HUES6 (cell line): ENCODE data around the gene DHRS13.
A peak's percentile ranks its signal among the peaks of the same experiment; 100 is the strongest.

Experiments used
- H3K27ac ChIP-seq: 2 replicates; pipeline ENCODE4 v1.7.0; 2013; ENCODE audit warnings: low read depth, mild to moderate bottlenecking, low read length, inconsistent platforms
- H3K27me3 ChIP-seq: 2 replicates; pipeline ENCODE4 v1.6.1; 2013; ENCODE audit warnings: low read length; ENCODE audit not compliant: control insufficient read depth, insufficient read depth
- H3K36me3 ChIP-seq: 2 replicates; pipeline ENCODE4 v1.6.1; 2013; ENCODE audit warnings: low read length; ENCODE audit not compliant: control insufficient read depth, insufficient read depth
- H3K4me1 ChIP-seq: 2 replicates; pipeline ENCODE4 v1.6.1; 2013; ENCODE audit warnings: low read length; ENCODE audit not compliant: control insufficient read depth, insufficient read depth
- H3K4me3 ChIP-seq: 2 replicates; pipeline ENCODE4 v1.5.1; 2013; ENCODE audit warnings: low read depth, low read length
- H3K9ac ChIP-seq: one replicate; pipeline ENCODE4 v1.6.1; 2013; ENCODE audit warnings: mild to moderate bottlenecking, low read length
- H3K9me3 ChIP-seq: 2 replicates; pipeline ENCODE4 v1.6.1; 2013; ENCODE audit warnings: low read depth, low read length; ENCODE audit not compliant: control insufficient read depth, insufficient read depth

DHRS13 gene

DNA sequence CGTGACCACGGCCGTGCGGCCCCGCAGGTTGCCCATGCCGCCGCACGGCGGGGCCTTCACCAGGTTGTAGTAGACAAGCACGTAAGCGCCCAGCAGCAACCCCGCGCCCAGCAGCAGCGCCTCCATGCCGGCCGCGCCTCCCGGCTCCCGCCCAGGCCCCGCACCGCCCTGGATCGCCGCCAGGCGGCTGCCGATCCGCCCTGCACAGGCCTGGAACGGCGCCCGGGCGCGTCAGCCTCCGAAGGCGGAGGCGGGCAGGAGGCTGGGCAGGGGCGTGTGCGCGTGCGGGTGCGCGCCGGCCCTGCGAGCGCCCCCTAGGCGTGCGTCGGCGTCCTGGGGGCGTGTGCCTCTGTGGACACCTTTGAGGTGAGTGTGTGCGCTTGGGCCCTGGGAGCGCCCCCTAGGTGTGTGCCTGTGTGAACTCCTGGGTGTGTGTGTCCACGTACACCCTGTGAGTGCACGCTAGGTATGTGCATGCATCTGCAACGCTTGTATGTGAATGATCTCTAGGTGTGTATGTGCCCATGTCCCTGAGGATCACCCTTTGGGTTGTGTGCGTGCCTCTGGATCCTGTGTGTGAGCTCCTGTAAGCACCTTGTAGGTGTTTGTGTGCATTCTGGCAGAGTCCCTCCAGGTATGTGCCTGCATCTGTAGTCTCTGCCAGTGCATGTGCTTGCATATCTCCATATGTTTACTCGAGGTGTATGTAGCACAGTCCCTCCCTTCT is at the start of gene DHRS13:
Gene DHRS13 (minus strand): TSS at position 261 of the 727 bp plus-strand sequence. CDS start 135 bp downstream, at position 126.
- H3K27ac ChIP-seq: peak within 1 kb of the TSS; percentile 64; the same call in 1 of the 2 replicates
- no peaks in the 10 kb centered on the region for H3K9me3 ChIP-seq
- peaks cover 27% of the 10 kb centered on the region for H3K36me3 ChIP-seq
- peaks cover 6% of the 10 kb centered on the region; the same call in 1 of the 2 replicates for H3K4me1 ChIP-seq
- peak within 1 kb of the TSS; percentile 86 for H3K9ac ChIP-seq
- H3K4me3 ChIP-seq: peak within 1 kb of the TSS; percentile 87
- no peaks in the 10 kb centered on the region for H3K27me3 ChIP-seq

DNA sequence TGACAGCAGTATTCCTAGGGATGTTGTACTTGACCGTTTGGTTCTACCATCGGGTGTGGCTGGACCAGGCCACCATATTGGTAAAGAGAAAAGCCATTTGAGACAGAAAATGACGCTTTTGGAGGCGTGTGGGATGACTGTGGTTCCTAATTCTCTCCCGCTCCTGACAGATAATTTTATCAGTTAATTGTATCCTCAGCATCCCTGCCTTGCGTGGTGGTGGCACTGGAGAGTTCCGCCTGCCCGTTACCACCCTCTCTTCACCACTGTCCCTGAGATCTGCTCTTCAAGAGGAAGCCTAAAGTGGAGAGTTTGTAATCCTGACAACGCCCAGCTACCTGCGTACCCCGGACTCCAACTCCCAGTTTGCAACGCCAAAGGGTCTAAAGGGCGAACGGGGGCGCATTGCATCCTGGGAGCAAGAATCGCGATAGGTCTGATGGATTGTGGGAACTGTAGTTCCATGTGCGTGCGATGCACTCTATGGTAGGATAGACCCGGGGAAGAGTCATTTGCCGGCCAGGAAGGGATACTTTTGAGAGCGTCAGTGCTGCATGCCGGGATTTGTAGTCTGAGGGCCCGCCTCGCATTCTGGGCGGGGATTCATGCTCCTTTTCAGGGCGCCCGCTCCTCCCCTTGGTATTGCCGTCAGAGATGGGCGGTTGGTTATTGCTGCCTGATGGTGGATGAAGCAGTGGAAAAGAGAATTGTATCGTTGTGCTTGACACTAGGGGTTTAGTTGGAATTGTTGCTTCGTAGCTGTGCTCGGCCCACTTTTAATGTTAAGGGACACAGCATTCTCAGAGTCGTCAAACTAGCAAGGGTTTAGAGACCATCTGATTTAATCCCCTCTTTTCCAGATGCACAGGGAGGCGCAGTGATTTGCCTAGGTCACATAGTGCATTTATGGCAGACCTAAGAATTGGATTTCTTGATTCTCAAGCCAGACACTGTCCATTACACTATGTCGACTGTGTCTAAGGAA is 49.4 kb upstream of the DHRS13 start:
- Histone ChIP-seq H3K4me1 (peaks cover 23% of the 10 kb centered on the region), H3K36me3 (0 out of 2 replicates have a peak, but pooled peaks cover 2% of the 10 kb centered on the region), H3K9ac (peak overlapping the region; percentile 60), H3K9me3 (no peaks in the 10 kb centered on the region), H3K4me3 (peak overlapping the region; percentile 74), H3K27me3 (no peaks in the 10 kb centered on the region), H3K27ac (peak overlapping the region; percentile 59)

DNA sequence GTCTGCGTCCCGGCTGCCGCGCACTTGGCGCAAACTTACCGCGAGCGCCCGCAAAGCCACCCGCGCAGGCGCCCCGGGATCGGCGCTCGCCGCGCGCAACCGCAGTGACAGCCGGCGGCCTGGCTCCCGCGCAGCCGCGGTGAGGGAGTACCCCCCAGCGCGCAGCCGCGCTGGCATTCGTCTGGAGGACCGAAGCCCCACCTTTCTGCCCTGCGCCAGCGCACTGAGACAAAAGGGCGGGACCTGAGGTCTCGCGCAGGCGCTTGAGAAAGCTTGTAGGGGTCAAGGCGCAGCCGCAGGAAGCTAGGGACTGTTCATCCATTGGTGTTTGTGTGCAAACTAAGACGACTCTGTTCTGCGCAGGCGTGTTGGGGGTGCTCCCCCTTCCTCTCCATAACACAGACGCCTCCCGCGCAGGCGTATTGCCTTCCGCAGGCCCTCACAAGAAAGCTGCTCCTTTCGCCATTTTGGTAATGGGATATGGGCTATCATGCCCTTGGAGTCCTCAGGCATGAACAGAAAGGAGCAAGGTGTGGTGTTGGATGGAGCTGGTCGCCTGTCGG is 48.6 kb upstream of the DHRS13 start, which contains the start of gene PHF12:
Gene PHF12 (minus strand): TSS at position 91 of the 563 bp plus-strand sequence. CDS start 558 bp downstream, outside the sequence.
- H3K9ac ChIP-seq: peak within 1 kb of the TSS; percentile 88
- H3K4me1 ChIP-seq: peaks cover 21% of the 10 kb centered on the region
- H3K9me3 ChIP-seq: no peaks in the 10 kb centered on the region
- peaks cover 5% of the 10 kb centered on the region; the same call in 1 of the 2 replicates for H3K36me3 ChIP-seq
- no peaks in the 10 kb centered on the region for H3K27me3 ChIP-seq
- peak within 1 kb of the TSS; percentile 73 for H3K27ac ChIP-seq
- H3K4me3 ChIP-seq: peak within 1 kb of the TSS; percentile 74

GRCh38 chr17:28950752-28951427 is 48.0 kb upstream of the DHRS13 start:
- peak overlapping the region; percentile 88 for H3K9ac ChIP-seq
- H3K4me1 ChIP-seq: peaks cover 17% of the 10 kb centered on the region
- H3K4me3 ChIP-seq: peak overlapping the region; percentile 74
- no peaks in the 10 kb centered on the region for H3K27me3 ChIP-seq
- H3K27ac ChIP-seq: peak overlapping the region; percentile 73
- H3K9me3 ChIP-seq: no peaks in the 10 kb centered on the region
- peaks cover 7% of the 10 kb centered on the region; the same call in 1 of the 2 replicates for H3K36me3 ChIP-seq

DNA sequence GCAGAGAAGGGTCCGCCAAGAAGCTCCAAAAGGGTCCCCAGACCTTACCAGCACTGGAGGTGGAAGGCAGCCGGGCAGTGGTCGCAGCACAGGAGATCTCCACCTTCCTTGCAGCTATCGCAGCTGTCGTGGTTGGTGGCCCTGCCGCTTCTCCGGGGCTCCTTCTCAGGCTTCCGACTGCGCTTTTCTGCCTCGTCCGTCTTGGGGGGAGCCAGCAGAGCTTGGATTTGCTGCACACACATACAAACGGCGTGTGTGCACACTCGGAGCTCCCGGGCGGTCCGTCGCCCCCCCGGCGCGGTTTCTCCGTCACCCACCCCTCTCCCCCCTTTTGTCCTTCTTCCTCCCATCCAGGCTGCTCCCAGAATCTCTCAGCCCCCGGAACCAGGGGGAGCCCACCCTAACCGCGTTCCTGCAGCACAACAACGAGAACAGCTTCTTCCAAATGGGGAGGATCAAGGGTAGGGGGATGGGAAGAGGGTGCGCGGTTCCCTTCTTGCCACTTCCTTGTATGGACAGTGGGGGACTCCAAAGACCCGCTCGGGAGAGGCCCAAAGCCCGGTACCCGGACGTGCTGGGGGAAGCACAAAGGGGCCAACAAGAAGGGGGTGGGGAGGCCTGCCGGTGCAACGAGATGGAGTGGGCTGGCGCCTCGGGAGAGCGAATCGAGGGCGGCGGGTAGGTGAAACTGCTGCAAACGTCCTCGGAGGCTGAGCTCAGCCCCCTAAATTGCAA is 47.3 kb upstream of the DHRS13 start:
- peak overlapping the region; percentile 73 for H3K27ac ChIP-seq
- no peaks in the 10 kb centered on the region for H3K9me3 ChIP-seq
- H3K9ac ChIP-seq: peak overlapping the region; percentile 88
- H3K27me3 ChIP-seq: no peaks in the 10 kb centered on the region
- peaks cover 17% of the 10 kb centered on the region for H3K4me1 ChIP-seq
- peak overlapping the region; percentile 74 for H3K4me3 ChIP-seq
- peaks cover 11% of the 10 kb centered on the region for H3K36me3 ChIP-seq

DNA sequence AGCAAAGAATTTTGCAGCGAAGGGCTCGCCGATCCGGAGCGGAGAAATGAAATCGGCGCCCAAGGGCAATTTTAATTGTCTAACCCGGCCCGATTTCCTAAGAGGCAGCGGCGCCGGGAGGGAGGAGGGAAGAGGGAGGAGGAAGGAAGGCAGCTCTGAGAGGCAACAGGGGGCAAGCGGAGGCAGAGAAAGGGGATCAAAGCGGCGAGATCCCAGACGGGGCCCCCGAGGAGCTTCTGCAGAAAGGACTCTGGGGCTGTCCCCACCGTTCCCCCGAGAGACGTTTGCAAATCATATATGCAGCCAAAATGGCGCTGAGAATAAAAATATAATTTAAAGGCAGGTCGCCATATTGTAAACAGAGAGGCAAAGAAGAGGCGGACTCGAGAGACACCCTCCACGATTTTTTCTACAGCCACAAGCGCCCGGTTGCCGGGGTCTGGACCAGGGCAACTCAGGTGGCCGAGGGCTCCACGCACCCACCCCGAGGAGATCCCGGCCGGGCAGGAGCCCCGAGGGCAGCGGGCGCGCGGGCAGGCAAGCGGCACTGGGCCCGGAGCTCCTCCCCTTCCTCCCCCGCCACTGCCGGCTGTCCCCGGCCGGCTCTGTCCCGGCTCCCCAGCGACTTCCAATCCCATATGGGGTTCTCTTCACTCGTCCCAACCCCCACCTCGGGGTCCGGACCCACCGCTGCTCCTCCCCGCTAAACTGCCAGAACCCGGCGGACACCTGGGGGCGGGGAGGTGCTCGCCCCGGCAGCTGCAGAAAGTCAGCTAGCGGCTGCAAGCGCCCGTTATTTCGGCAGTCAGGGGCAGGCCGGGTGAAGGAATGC is 46.5 kb upstream of the DHRS13 start:
- Histone ChIP-seq H3K27ac (peak overlapping the region; percentile 73), H3K9ac (peak overlapping the region; percentile 88), H3K36me3 (peaks cover 12% of the 10 kb centered on the region), H3K9me3 (no peaks in the 10 kb centered on the region), H3K4me3 (peak overlapping the region; percentile 74), H3K27me3 (no peaks in the 10 kb centered on the region), H3K4me1 (peaks cover 17% of the 10 kb centered on the region)

- peak overlapping the region; percentile 74 for H3K4me3 ChIP-seq
- H3K36me3 ChIP-seq: peaks cover 17% of the 10 kb centered on the region
- peak overlapping the region; percentile 88 for H3K9ac ChIP-seq
- H3K27ac ChIP-seq: peak overlapping the region; percentile 73
- no peaks in the 10 kb centered on the region for H3K9me3 ChIP-seq
- no peaks in the 10 kb centered on the region for H3K27me3 ChIP-seq
- H3K4me1 ChIP-seq: peaks cover 17% of the 10 kb centered on the region
Measured at GRCh38 chr17:28948873-28949184, 46.0 kb upstream of the DHRS13 start.

DNA sequence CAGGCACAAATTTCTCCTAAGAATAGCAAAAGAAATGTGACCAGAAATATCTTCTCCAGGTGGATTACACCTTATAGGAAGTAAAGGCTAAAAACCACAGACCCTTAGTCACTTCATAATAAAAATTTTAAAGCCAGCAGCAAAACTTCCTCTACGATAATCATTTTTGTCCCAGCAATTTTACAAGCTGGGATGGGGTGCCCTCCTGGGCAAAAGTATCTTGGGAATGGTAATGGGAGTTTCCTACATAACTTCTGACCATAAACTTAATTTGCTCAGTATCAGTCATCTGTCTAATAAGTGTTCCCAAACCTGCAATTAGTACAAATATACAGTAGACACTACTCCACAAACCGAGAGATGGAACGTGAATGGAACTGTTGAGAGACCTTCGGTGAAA is 45.5 kb upstream of the DHRS13 start:
- Histone ChIP-seq H3K9ac (peak overlapping the region; percentile 88), H3K4me3 (peak overlapping the region; percentile 74), H3K27ac (peak overlapping the region; percentile 73; the same call in 1 of the 2 replicates), H3K4me1 (peaks cover 17% of the 10 kb centered on the region), H3K36me3 (peaks cover 22% of the 10 kb centered on the region), H3K27me3 (no peaks in the 10 kb centered on the region), H3K9me3 (no peaks in the 10 kb centered on the region)

DNA sequence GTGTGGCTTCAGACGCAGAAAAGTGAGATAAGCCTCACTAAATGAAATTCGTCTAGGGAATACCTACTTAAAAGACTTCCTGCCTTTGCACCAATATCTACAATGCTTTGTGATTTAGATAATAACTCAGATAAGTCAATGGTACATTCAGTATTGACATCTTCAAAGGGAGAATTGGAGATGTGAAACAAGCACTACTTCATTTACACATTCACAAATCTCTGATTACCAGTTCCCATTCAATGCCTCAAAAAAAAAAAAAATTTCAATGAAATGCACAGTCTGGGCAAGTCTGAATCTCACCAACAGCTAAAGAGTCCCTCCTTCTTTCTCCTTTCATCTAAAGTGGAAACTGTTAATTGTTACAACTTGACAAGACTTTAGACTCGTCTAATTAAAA is 44.8 kb upstream of the DHRS13 start:
- Histone ChIP-seq H3K36me3 (peaks cover 28% of the 10 kb centered on the region), H3K27me3 (no peaks in the 10 kb centered on the region), H3K4me1 (peaks cover 13% of the 10 kb centered on the region), H3K4me3 (0 out of 2 replicates have a peak overlapping the region, but pooled peaks have one; percentile 10), H3K9ac (no peak overlapping the region), H3K9me3 (no peaks in the 10 kb centered on the region), H3K27ac (no peak overlapping the region)
